HuH-7.5 (cell line): ENCODE data around the gene ERBB4.

ENCODE experiments used
- DNase-seq: peaks from one replicate; pipeline ENCODE4 v3.0.0; 2011; ENCODE audit warnings: low spot score

ERBB4 gene

GRCh38 chr2:211328126-211328525, 1210.5 kb downstream of the ERBB4 start:
- no peak for DNase-seq
